GM18502 (cell line): ENCODE data around the gene NTN1.
A peak's percentile ranks its signal among the peaks of the same experiment; 100 is the strongest.
"Not testable (repeated sequence)": the region's sequence is repeated elsewhere in the genome, so short reads cannot be mapped to it uniquely, and the experiment has no call there.

Source experiments
- ATAC-seq: cut with Tn5 transposase; IDR thresholded peaks from one replicate; pipeline ENCODE4 v1.9.1; 2021; ENCODE audit warnings: mild to moderate bottlenecking; ENCODE audit not compliant: unreplicated experiment, poor library complexity

Gene NTN1

DNA sequence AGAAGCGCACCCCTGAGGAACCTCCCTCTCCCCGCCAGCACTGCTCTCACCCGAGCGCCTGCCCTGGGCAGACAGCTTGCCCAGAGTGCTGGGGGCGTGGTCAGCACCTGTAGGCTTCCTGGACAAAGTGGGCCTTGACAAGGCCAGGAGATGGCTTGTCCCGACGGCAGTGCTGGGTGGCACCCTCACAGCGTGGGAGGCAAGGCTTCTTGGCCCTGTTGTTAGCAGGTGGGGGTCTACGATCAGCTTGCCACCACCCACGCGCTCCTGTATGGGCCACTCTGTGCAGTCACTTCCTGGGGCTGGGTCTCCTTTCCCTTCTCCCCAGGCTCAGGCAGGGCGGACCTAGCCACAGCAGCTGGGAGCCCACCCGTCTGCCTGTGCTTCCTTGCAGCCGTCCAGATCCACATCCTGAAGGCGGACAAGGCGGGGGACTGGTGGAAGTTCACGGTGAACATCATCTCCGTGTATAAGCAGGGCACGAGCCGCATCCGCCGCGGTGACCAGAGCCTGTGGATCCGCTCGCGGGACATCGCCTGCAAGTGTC lies 218.0 kb downstream of the NTN1 start:
- peak; percentile 19 for ATAC-seq

DNA sequence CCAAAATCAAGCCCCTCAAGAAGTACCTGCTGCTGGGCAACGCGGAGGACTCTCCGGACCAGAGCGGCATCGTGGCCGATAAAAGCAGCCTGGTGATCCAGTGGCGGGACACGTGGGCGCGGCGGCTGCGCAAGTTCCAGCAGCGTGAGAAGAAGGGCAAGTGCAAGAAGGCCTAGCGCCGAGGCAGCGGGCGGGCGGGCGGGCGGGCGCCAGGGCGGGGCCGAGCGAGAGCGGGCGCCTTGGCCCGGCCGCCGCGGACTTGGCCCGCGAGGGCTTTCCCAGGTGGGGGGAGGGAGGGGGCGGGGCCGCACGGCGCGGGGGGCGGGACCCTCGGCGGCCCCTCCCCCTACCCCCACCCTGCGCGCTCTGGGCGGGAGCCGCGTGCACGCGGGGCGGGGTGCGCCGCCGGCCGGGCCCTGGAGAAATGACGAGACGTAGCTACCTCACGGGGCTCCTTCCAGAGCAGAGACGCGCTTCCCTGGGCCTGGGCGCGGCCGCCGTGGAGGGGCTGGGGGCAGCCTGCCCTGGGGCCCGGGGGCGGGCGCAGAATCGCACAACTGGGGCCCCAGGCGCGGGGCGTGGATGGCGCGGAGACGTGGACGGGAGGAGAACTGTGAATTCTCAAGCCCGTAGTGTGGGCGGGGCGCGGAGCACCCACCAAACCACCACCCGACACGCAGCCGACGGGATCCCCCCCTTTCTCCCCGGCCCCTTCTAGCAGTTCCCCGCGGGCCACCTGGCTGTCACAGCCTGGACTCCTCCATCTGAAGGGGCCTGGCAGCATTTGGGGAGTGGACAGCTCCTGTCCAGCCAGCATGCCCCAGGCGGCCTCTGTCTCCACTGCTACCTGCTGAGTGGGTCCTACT lies 218.7 kb downstream of the NTN1 start:
- ATAC-seq: peak; percentile 59

- ATAC-seq: no peak
Observed at GRCh38 chr17:9240659-9241370, 219.5 kb downstream of the NTN1 start.

DNA sequence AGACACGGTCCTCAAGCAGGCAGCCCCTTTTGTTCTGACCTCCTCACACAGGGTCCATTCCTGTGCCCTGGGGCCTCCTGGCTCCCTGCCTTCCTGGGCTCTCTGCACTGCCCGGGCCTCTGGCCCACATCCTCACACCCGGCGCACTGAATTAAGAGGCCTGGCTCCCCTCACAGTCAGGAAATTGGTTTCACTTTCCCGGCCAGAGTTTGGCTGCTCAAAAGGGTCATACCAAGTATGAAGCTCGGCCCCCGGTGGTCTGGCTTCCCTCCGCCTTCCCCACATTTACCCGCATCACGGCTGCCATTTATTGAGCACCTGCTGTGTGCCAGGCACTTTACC lies 220.0 kb downstream of the NTN1 start:
- ATAC-seq: no peak

DNA sequence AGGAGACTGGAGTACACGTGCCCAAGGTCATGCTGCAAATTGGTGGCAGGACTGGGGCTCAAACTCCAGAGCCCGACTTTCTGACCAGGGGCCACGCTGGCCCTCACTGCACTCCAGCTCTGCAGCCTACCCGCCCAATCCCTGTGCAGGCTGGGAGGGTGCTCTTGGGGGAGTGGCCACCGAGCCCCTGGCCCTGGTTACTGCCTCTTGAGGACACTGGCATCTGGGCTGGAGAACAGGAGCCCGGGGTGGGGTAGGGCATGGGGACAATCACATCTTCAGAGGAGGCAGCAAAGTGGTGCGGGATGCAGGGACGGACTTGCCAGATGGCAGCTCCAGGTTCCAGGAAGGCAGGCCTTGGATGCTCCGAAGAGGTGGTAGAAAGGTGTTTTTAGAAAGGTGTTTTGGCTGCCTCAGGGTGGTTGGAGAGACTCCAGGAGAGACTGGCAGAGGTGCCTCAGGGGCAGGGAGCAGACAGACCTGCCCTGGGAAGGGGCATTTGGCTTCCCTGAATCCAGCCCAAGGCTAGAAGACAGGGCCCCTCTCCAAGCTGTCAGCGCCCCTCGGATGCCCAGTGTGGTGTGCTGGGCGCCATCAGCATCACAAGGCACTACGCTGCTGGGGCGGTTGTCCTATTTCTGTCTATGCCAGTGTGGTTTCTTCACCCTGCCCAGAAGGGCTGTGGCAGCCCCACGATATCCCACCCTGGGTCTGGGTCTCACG lies 220.6 kb downstream of the NTN1 start:
- no peak for ATAC-seq

GRCh38 chr17:9242497-9242881 lies 221.2 kb downstream of the NTN1 start:
- ATAC-seq: no peak

DNA sequence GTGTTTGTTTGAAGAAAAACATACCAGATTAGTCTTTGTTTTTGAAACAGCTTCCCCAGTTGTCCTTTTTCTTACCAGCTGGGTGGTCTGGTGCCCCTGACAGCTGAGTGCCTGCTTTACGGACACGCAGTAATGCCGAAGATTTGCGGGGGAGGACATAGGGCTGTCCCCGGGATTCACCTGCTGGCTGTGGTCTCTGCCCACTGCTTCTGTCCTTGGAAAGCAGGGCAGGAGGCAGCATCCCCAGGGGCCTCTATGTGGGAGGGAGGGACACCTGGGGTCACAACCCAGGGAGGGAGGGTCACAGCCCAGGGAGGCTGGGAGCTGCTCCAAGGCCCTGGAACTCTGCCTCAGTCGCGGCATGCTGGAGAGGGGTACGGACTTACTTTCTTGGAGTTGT lies 221.7 kb downstream of the NTN1 start:
- ATAC-seq: no peak

- ATAC-seq: no peak
Observed at GRCh38 chr17:9244066-9245052, 223.0 kb downstream of the NTN1 start.

- no peak for ATAC-seq
Observed at GRCh38 chr17:9247401-9247938, 226.2 kb downstream of the NTN1 start.

- no peak for ATAC-seq
Observed at GRCh38 chr17:9249245-9249953, 228.1 kb downstream of the NTN1 start.

DNA sequence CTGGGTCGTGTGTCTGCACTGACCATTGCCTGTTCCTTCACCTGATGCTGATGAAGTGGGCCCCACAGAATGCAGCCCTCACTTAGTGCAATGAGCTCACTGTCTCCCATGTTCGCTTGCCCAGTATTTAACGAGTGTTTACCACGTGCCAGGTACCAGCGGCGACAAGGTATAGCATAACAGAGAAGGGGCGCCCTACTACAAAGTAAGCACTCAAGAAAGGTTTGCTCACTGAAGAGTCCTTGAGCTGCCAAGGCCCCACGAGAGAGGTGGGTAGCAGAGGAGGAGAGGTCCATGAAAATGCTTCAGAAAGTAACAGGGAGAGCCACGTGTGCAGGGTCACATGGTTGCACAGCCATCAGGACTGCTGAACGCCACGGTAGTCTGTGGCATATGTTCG lies 230.0 kb downstream of the NTN1 start:
- no peak for ATAC-seq

DNA sequence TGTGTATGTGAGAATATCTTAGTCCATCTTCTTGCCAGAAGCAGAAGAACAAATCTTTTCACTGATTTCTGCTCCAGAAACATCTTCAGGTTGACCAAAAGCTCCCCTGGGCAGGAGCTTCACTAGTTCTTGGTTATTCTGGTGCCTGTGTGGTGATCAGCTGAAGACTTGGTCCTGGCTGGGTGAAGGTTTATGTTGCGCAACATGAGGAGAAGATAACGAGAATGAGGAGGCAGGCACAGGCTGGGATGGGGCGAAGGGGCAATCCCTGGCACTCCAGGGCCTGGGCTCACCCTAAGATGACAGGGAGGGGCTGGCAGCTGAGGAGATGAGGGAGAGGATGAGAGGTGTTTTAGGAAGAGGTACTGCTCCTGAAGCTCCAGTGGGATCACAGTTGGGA lies 232.0 kb downstream of the NTN1 start:
- ATAC-seq: no peak

GRCh38 chr17:9254841-9255240 lies 233.5 kb downstream of the NTN1 start:
- no peak for ATAC-seq

DNA sequence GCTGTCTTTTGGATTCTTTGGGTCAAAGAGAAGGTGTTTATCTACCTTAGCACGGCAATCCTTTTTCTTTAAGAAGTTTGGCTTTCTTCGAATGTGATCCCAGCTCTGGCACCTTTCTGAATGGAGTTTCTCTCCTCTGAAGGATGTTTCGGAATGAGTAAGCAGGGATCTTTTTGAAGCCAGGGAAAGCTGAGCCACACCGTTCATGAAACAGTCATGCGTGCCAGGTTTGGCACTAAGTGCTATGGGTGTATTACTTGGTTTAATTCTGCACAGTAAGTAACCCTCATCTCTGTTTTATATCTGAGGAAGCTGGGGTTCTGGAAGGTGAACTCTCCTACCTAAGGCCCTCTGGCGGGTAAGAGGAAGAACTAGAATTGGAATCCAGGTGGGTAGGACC lies 234.5 kb downstream of the NTN1 start:
- no peak for ATAC-seq

DNA sequence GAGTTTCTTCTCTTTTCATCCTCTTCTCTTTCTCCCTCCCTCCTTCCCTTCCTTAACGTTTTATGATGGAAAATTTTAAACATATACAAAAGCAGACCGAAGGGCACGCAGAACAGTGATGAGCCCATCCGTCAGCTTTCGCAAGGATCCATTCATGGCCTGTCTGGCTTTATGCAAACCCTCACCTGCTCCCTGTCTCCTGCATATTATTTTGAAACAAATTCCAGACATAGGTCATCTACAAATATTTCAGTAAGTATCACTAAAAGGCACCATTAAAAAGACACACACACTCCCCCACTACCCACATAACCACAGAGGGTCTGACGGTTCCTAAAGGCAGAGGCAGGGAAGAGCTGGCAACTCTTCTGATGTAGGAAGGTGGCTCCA lies 235.0 kb downstream of the NTN1 start:
- ATAC-seq: no peak

DNA sequence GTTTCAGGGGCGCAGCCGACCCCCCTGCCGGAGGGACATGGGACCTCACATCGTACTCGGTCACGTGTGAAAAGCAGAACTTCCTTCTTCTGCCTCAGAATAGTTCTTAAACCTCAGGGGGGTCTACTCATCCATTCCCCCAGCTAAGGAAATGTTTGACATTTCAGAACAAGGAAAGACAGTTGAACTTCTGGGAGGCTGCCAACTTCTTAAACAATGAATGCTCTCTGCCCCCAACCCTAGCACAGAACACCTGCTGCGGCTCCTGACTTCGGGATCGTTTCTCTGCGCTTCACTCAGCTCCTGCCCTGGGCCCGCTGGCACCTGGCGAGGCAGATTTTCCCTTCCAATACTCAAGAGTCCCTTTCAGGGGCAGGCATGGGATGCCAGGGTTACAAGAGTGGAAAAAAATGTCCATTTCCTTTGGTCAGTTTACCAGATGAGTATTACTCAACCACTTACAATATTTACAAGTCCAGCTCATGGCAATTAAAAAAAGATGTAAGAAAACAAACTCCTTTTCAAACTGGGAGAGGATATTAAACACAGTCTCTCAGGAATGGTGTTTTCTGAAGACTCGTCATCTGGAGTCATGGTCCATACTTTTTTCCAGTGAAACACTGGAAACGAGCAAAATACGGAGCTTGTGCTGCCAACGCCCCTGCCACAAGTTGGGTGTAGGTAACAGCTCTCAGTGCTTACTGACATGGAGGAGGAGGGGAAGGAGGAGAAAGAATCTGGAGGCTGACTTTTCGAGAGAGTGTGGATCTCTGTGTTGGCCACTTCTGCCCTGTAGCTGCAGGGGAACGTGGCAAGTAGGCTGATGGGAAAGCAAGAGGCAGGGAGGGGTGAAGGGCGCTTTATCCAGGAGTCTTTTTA lies 235.7 kb downstream of the NTN1 start:
- no peak for ATAC-seq

DNA sequence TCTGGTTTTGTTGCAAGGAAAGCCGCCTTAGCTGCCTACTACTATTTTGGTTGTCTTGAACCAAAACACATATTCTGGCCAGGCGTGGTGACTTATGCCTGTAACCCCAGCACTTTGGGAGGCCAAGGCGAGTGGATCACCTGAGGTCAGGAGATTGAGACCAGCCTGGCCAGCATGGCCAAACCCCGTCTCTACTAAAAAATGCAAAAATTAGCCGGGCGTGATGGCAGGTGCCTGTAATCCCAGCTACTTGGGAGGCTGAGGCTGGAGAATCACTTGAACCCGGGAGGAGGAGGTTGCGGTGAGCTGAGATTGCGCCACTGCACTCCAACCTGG lies 236.3 kb downstream of the NTN1 start:
- ATAC-seq: not testable (repeated sequence)
